A549 (cell line): ENCODE results near the gene INVS. TPM values are rescaled to one million over a fixed set of nuclear protein-coding genes. Genes with fewer than 3 reads are reported as not detected.
A peak's percentile ranks its signal among the peaks of the same experiment; 100 is the strongest.

ENCODE experiments used
- ATAC-seq, 2 experiments: fragments of 200-7000 bp in 1 of 2; fragments of >200 bp in 1 of 2; cut with Nextera tagmentation in 1 of 2; cut with Tn5 transposase in 1 of 2; 3 replicates each; pipeline versions ENCODE4 v1.8.0 to v1.9.1; 2018 to 2020; ENCODE audit warnings: mild to moderate bottlenecking in 1 of 2, moderate library complexity in 1 of 2
- CTCF ChIA-PET: fragments of 300-600 bp; sonication (Branson Sonifier 250); formaldehyde crosslinking; extraction: SDS; loops from one replicate; lab custom pipeline; 2021; ENCODE audit warnings: antibody characterized with exemption, inconsistent platforms; lab: Yijun Ruan, JAX
- POLR2A ChIA-PET: fragments of 350-600 bp; formaldehyde crosslinking; extraction: SDS; loops from one replicate; lab custom pipeline; 2021; ENCODE audit warnings: antibody characterized with exemption, inconsistent platforms; lab: Yijun Ruan, JAX
- DNase-seq, 2 experiments: peaks; one replicate each; pipeline versions ENCODE4 v3.0.0 to v3.0.0-alpha.2; 2011 to 2016; ENCODE audit warnings: low read depth in 1 of 2, low spot score in 1 of 2
- FAIRE-seq: peaks from 2 replicates; lab custom pipeline; 2011; peaks lifted over from hg19 to GRCh38; lab: Jason Lieb, UNC
- H3K27ac ChIP-seq, 2 experiments: fragments of >200 bp; sonication (Bioruptor Twin); formaldehyde crosslinking; 3 replicates each; pipeline ENCODE4 v1.5.1; 2016 to 2017
- H3K4me1 ChIP-seq: fragments of >200 bp; sonication (Bioruptor Twin); formaldehyde crosslinking; 3 replicates; pipeline ENCODE4 v1.6.1; 2016
- H3K4me2 ChIP-seq: fragments of >200 bp; sonication (Bioruptor Twin); formaldehyde crosslinking; 3 replicates; pipeline ENCODE4 v1.6.1; 2016
- H3K4me3 ChIP-seq: fragments of >200 bp; sonication (Bioruptor Twin); formaldehyde crosslinking; 3 replicates; pipeline ENCODE4 v1.5.1; 2016
- H3K9me3 ChIP-seq: fragments of >200 bp; sonication (Bioruptor Twin); formaldehyde crosslinking; 3 replicates; pipeline ENCODE4 v1.6.1; 2016
- BCL3 ChIP-seq: fragments of >200 bp; sonication (Bioruptor Twin); formaldehyde crosslinking; IDR thresholded peaks from 3 replicates; pipeline ENCODE4 v1.6.1; 2016
- CEBPB ChIP-seq, 2 experiments: fragments of >200 bp in 1 of 2; sonication (Bioruptor Twin) in 1 of 2; formaldehyde crosslinking in 1 of 2; IDR thresholded peaks; 2 replicates each; pipeline ENCODE4 v1.6.1; 2012 to 2016
- CHD2 ChIP-seq: fragments of 150-350 bp; IDR thresholded peaks from 2 replicates; pipeline ENCODE4 v1.6.1; 2014; ENCODE audit warnings: low read length; ENCODE audit not compliant: partially characterized antibody
- CHD4 ChIP-seq: fragments of 200-600 bp; sonication (generic); IDR thresholded peaks from 2 replicates; pipeline ENCODE4 v1.6.1; 2016; ENCODE audit warnings: antibody characterized with exemption, mild to moderate bottlenecking, borderline replicate concordance
- FOSB ChIP-seq: fragments of 250-450 bp; sonication (Bioruptor Pico); IDR thresholded peaks from 2 replicates; pipeline ENCODE4 v1.5.0; 2020; ENCODE audit warnings: mild to moderate bottlenecking, moderate library complexity
- FOSL2 ChIP-seq, 2 experiments: fragments of 450-650 bp in 1 of 2; fragments of >200 bp in 1 of 2; sonication (Bioruptor Twin) in 1 of 2; formaldehyde crosslinking; IDR thresholded peaks; 2 replicates each; pipeline versions ENCODE4 v1.5.0 to v1.6.1; 2016 to 2020; ENCODE audit warnings: mild to moderate bottlenecking in 1 of 2, moderate library complexity in 1 of 2
- FOXS1 ChIP-seq: fragments of 250-450 bp; sonication (Bioruptor Pico); IDR thresholded peaks from 2 replicates; pipeline ENCODE4 v1.5.0; 2020; ENCODE audit warnings: mild to moderate bottlenecking, moderate library complexity
- HDAC2 ChIP-seq: fragments of 200-600 bp; sonication (generic); IDR thresholded peaks from 2 replicates; pipeline ENCODE4 v1.6.1; 2016
- HOXB13 ChIP-seq: fragments of 250-450 bp; sonication (Bioruptor Pico); IDR thresholded peaks from 2 replicates; pipeline ENCODE4 v1.5.0; 2020; ENCODE audit warnings: low read depth, mild to moderate bottlenecking, moderate library complexity
- HOXB5 ChIP-seq: fragments of 250-450 bp; sonication (Bioruptor Pico); IDR thresholded peaks from 2 replicates; pipeline ENCODE4 v1.5.0; 2020; ENCODE audit warnings: mild to moderate bottlenecking, moderate library complexity
- JUNB ChIP-seq: fragments of >200 bp; sonication (Bioruptor Twin); formaldehyde crosslinking; IDR thresholded peaks from 2 replicates; pipeline ENCODE4 v1.6.1; 2016
- KDM5A ChIP-seq: fragments of 200-600 bp; sonication (generic); IDR thresholded peaks from 2 replicates; pipeline ENCODE4 v1.6.1; 2016; ENCODE audit warnings: antibody characterized with exemption, mild to moderate bottlenecking
- MAX ChIP-seq: IDR thresholded peaks from 2 replicates; pipeline ENCODE4 v1.6.1; 2012
- NFE2L2 ChIP-seq: fragments of 150-350 bp; conservative IDR thresholded peaks from 2 replicates; pipeline ENCODE4 v1.6.1; 2014; ENCODE audit warnings: low read length
- REST ChIP-seq: fragments of 200-600 bp; sonication (generic); IDR thresholded peaks from 2 replicates; pipeline ENCODE4 v1.6.1; 2016; ENCODE audit warnings: antibody characterized with exemption, mild to moderate bottlenecking, moderate library complexity
- SMC3 ChIP-seq: fragments of >200 bp; sonication (Bioruptor Twin); formaldehyde crosslinking; IDR thresholded peaks from 3 replicates; pipeline ENCODE4 v1.6.1; 2018; ENCODE audit warnings: inconsistent platforms
- SREBF2 ChIP-seq: fragments of 450-650 bp; IDR thresholded peaks from 2 replicates; pipeline ENCODE4 v1.6.1; 2014; ENCODE audit warnings: mild to moderate bottlenecking, moderate library complexity
- TP53 ChIP-seq: fragments of 250-450 bp; sonication (Bioruptor Pico); IDR thresholded peaks from 2 replicates; pipeline ENCODE4 v1.5.0; 2021; ENCODE audit warnings: mild to moderate bottlenecking, moderate library complexity
- ZFP36 ChIP-seq: fragments of 450-650 bp; IDR thresholded peaks from 2 replicates; pipeline ENCODE4 v1.6.1; 2014; ENCODE audit warnings: borderline replicate concordance; ENCODE audit not compliant: partially characterized antibody
- ZNF302 ChIP-seq: fragments of 250-450 bp; sonication (Bioruptor Pico); IDR thresholded peaks from 2 replicates; pipeline ENCODE4 v1.9.0; 2021; ENCODE audit warnings: inconsistent platforms, mild to moderate bottlenecking, moderate library complexity
- WGBS: methylation state at CpG from one replicate; pipeline ENCODE4 v1.1.6; 2017; ENCODE audit errors: missing lambda C conversion rate; 5-methylcytosine and 5-hydroxymethylcytosine counted together
- polyA plus RNA-seq, 4 experiments: library from polyadenylated mRNA; depleted of rRNA in 3 of 4; stranded (reverse); fragments of >200 nt; fragmentation: RNase III in 1 of 4; extraction: RNeasy Plus Mini Kit Qiagen cat#74134 plus additional on column Dnase treatment in 1 of 4; gene quantifications; 2 replicates in 3 of 4; 3 replicates in 1 of 4; pipeline ENCODE4 v1.2.3, GENCODE V29; 2011 to 2017

Gene INVS
- polyA plus RNA-seq, 2 of the 4 experiments (the other 2 are of a cell fraction): 11.9 to 30.6 TPM

- Histone ChIP-seq H3K4me1 (peaks cover 28% of the 10 kb centered on the region), H3K4me3 (no peak overlapping the region), H3K9me3 (no peaks in the 10 kb centered on the region), H3K27ac (no peak overlapping the region)
- FAIRE-seq: no peak
- DNase-seq: no peak
- peak in 1 of 2 experiments; percentile 37; a peak in 2 of 6 replicates for ATAC-seq
- CTCF ChIA-PET: interaction anchor here (0.6 kb wide), 2 partner anchors 12 to 41 kb away, joined by 3 read pairs; no protein-coding TSS in a partner anchor
- WGBS: 24% methylated on average over 3 of the region's 3 CpGs
- TF ChIP-seq NFE2L2: no peak
- no peak for TF ChIP-seq REST
- TF ChIP-seq ZNF302 (CRISPR knock-in tag): no peak
- TF ChIP-seq HOXB13 (CRISPR knock-in tag): no peak
- TF ChIP-seq SREBF2: no peak
- no peak for TF ChIP-seq CHD4
- no peak for TF ChIP-seq ZFP36
- no peak for TF ChIP-seq FOSB (CRISPR knock-in tag)
- TF ChIP-seq, all 56 proteins: peak for 0
- POLR2A ChIA-PET: no interaction called here
- H3K4me2 ChIP-seq: peak overlapping the region; percentile 12; the same call in 1 of the 3 replicates
Observed at GRCh38 chr9:100063185-100063584, 35.9 kb upstream of the INVS start.

GRCh38 chr9:100064872-100065581 lies 34.0 kb upstream of the INVS start:
- FAIRE-seq (no peak), DNase-seq (peak in 1 of 2 experiments; percentile 19), ATAC-seq (peak in 1 of 2 experiments; percentile 75; a peak in 4 of 6 replicates)
- TF ChIP-seq KDM5A (no peak), HDAC2 (no peak), FOSL2 (IDR thresholded peaks at IDR 0.05) (no peak), FOSL2 (CRISPR knock-in tag; IDR thresholded peaks at IDR 0.05) (peak; percentile 29; the same call in 1 of the 2 replicates), FOXS1 (CRISPR knock-in tag) (no peak), MAX (no peak), JUNB (no peak), CHD2 (no peak), CEBPB (IDR thresholded peaks at IDR 0.05) (peak; percentile 7 to 52; a peak in 2 of 4 replicates), BCL3 (no peak), SMC3 (no peak), HOXB5 (no peak), ZFP36 (no peak), HOXB13 (CRISPR knock-in tag) (no peak), TP53 (CRISPR knock-in tag) (no peak)
- Histone ChIP-seq H3K4me3 (no peak overlapping the region), H3K27ac (no peak overlapping the region), H3K4me1 (peaks cover 31% of the 10 kb centered on the region), H3K4me2 (peak overlapping the region; percentile 34), H3K9me3 (no peaks in the 10 kb centered on the region)
- ChIA-PET CTCF (interaction anchor here (1.6 kb wide), 1 partner anchor 526 kb away, joined by 4 read pairs; no protein-coding TSS in a partner anchor), POLR2A (no interaction called here)
- WGBS: 51% methylated on average over 8 of the region's 8 CpGs
